Measurements from ENCODE around the gene SLC37A3.

DNA sequence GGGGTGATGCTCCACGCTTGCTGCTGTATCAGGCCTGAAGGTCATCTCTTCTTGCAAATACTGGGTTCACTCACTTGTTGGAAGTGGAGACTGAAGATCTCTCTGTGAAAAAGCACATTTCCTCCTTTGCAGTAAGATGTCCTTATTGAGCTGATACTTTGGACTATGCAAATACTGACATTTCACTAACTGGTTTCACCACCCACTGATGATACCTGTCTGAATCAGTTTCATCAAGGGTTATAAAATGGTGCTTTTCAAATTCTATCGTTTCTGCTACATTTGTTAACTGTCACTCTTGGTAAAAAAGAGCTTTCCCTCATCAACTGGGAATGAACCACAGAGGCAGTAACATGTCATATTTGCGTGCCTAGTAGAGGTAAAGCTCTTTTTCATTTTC lies 41.0 kb upstream of the SLC37A3 start:
- TF ChIP-seq, protein P1, sequence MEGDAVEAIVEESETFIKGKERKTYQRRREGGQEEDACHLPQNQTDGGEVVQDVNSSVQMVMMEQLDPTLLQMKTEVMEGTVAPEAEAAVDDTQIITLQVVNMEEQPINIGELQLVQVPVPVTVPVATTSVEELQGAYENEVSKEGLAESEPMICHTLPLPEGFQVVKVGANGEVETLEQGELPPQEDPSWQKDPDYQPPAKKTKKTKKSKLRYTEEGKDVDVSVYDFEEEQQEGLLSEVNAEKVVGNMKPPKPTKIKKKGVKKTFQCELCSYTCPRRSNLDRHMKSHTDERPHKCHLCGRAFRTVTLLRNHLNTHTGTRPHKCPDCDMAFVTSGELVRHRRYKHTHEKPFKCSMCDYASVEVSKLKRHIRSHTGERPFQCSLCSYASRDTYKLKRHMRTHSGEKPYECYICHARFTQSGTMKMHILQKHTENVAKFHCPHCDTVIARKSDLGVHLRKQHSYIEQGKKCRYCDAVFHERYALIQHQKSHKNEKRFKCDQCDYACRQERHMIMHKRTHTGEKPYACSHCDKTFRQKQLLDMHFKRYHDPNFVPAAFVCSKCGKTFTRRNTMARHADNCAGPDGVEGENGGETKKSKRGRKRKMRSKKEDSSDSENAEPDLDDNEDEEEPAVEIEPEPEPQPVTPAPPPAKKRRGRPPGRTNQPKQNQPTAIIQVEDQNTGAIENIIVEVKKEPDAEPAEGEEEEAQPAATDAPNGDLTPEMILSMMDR (conservative IDR thresholded peaks at IDR 0.05 in 1 of 2, IDR thresholded peaks at IDR 0.05 in 1 of 2; ENCODE audit: extremely low read depth in 1 of 2, insufficient read depth in 1 of 2, low read depth in 1 of 2, low read length in 2 of 2): no peak
- TF ChIP-seq EZH2 (IDR thresholded peaks at IDR 0.05; ENCODE audit: borderline replicate concordance, low read length): no peak

Data from mammary epithelial cell (primary cell).